K562 (cell line): Measurements from ENCODE around the gene CGA. TPM values are rescaled to one million over a fixed set of nuclear protein-coding genes. Genes with fewer than 3 reads are reported as not detected.

Experiments
- ATAC-seq: fragments of 200-7000 bp; cut with Tn5 transposase; 3 replicates; pipeline ENCODE4 v1.9.1; 2020; ENCODE audit warnings: moderate library complexity
- BruUV-seq: library from RNA; stranded (reverse); fragments of 400-500 nt; replicated peaks from 2 replicates; lab custom pipeline; 2021; lab: Mats Ljungman, UMichigan
- CTCF ChIA-PET: fragments of 300-600 bp; formaldehyde crosslinking; extraction: SDS; loops from one replicate; lab custom pipeline; 2021; ENCODE audit warnings: low intra/inter-chr PET ratio; lab: Yijun Ruan, JAX
- POLR2A ChIA-PET: fragments of 300-600, 350-650 bp; sonication (Branson Sonifier 250); formaldehyde crosslinking; extraction: SDS; loops from one replicate; lab custom pipeline; 2021; ENCODE audit warnings: antibody characterized with exemption, inconsistent platforms; lab: Yijun Ruan, JAX
- DNase-seq, 4 experiments: peaks; one replicate each; pipeline versions ENCODE4 v3.0.0 to v3.0.0-alpha.2; 2011 to 2018; ENCODE audit warnings: low spot score in 3 of 4, mixed read lengths in 3 of 4; ENCODE audit errors: extremely low read depth in 1 of 4
- FAIRE-seq: peaks from 2 replicates; lab custom pipeline; 2011; peaks lifted over from hg19 to GRCh38; lab: Jason Lieb, UNC
- H2AFZ ChIP-seq: 2 replicates; pipeline ENCODE4 v1.6.0; 2011; ENCODE audit warnings: low read depth, low read length, control low read depth, inconsistent platforms
- H3K27ac ChIP-seq: fragments of 200-600 bp; 3 replicates; pipeline ENCODE4 v1.8.0; 2011; ENCODE audit warnings: low read depth, mild to moderate bottlenecking, control low read depth, inconsistent platforms, low read length, moderate library complexity, mixed read lengths; ENCODE audit errors: extremely low read depth
- H3K27me3 ChIP-seq, 2 experiments: fragments of 300-600 bp in 1 of 2; 2 replicates in 1 of 2; 3 replicates in 1 of 2; pipeline versions ENCODE4 v1.6.0 to v1.8.0; 2011; ENCODE audit warnings: inconsistent platforms in 2 of 2, low read length in 2 of 2, mild to moderate bottlenecking in 1 of 2, mixed read lengths in 1 of 2, moderate library complexity in 1 of 2; ENCODE audit not compliant: control insufficient read depth in 2 of 2, insufficient read depth in 2 of 2
- H3K36me3 ChIP-seq: fragments of 300-600 bp; 3 replicates; pipeline ENCODE4 v1.8.0; 2011; ENCODE audit warnings: mild to moderate bottlenecking, low read length, inconsistent platforms; ENCODE audit not compliant: control insufficient read depth, insufficient read depth
- H3K4me1 ChIP-seq, 2 experiments: fragments of 200-600 bp in 1 of 2; replicated peaks in 1 of 2; 2 replicates in 1 of 2; 3 replicates in 1 of 2; pipeline versions ENCODE4 v1.5.1 to v1.8.0; 2011; ENCODE audit warnings: inconsistent platforms in 2 of 2, low read length in 2 of 2, mild to moderate bottlenecking in 1 of 2, mixed read lengths in 1 of 2, moderate library complexity in 1 of 2; ENCODE audit not compliant: control insufficient read depth in 2 of 2, insufficient read depth in 2 of 2
- H3K4me2 ChIP-seq: 2 replicates; pipeline ENCODE4 v1.6.1; 2011; ENCODE audit warnings: low read length, control low read depth, inconsistent platforms, mixed read lengths; ENCODE audit not compliant: insufficient read depth
- H3K4me3 ChIP-seq: fragments of 200-600 bp; sonication (generic), shearing (Covaris generic); 2 replicates; pipeline ENCODE4 v1.5.1; 2016; ENCODE audit warnings: control low read depth, inconsistent platforms
- H3K79me2 ChIP-seq: fragments of 200-600 bp; 3 replicates; pipeline ENCODE4 v1.8.0; 2011; ENCODE audit warnings: low read length, inconsistent platforms; ENCODE audit not compliant: control insufficient read depth, insufficient read depth
- H3K9ac ChIP-seq, 2 experiments: 2 replicates each; pipeline versions ENCODE4 v1.6.0 to v1.6.1; 2011; ENCODE audit warnings: low read depth in 2 of 2, low read length in 2 of 2, control low read depth in 1 of 2, inconsistent platforms in 1 of 2, mild to moderate bottlenecking in 1 of 2, mixed read lengths in 1 of 2; ENCODE audit not compliant: insufficient read depth in 1 of 2
- H3K9me1 ChIP-seq: one replicate; pipeline ENCODE4 v1.6.0; 2011; ENCODE audit warnings: inconsistent platforms, mild to moderate bottlenecking, low read length, moderate library complexity; ENCODE audit not compliant: control insufficient read depth, insufficient read depth
- H3K9me3 ChIP-seq: replicated peaks from 2 replicates; pipeline ENCODE4 v1.5.1; 2011; ENCODE audit warnings: low read depth, low read length, inconsistent platforms; ENCODE audit not compliant: control insufficient read depth, insufficient read depth
- H4K20me1 ChIP-seq: replicated peaks from 2 replicates; pipeline ENCODE4 v1.6.1; 2011; ENCODE audit warnings: low read length, inconsistent platforms, mixed read lengths; ENCODE audit not compliant: control insufficient read depth, insufficient read depth
- CBX1 ChIP-seq: sonication (generic); IDR thresholded peaks from 2 replicates; pipeline ENCODE4 v1.6.1; 2016; ENCODE audit warnings: antibody characterized with exemption, low read depth, mild to moderate bottlenecking
- CBX8 ChIP-seq: fragments of 200-600 bp; sonication (generic); IDR thresholded peaks from 2 replicates; pipeline ENCODE4 v1.6.1; 2012; ENCODE audit warnings: borderline replicate concordance, mixed run types, low read depth, mild to moderate bottlenecking, moderate library complexity, mixed read lengths, low read length, control low read depth, inconsistent platforms; ENCODE audit not compliant: poor library complexity, severe bottlenecking; ENCODE audit errors: extremely low read depth
- COPS2 ChIP-seq: fragments of 450-650 bp; conservative IDR thresholded peaks from 2 replicates; pipeline ENCODE4 v1.6.1; 2016; ENCODE audit warnings: mild to moderate bottlenecking, moderate library complexity
- DACH1 ChIP-seq: fragments of 450-650 bp; IDR thresholded peaks from 2 replicates; pipeline ENCODE4 v1.6.1; 2018; ENCODE audit not compliant: partially characterized antibody
- ELF4 ChIP-seq: fragments of 450-650 bp; formaldehyde crosslinking; IDR thresholded peaks from 2 replicates; pipeline ENCODE4 v1.4.0; 2022; ENCODE audit warnings: missing genetic modification characterization
- GTF2A2 ChIP-seq: IDR thresholded peaks from 2 replicates; pipeline ENCODE4 v1.6.1; 2016; ENCODE audit warnings: mild to moderate bottlenecking, missing genetic modification characterization, missing compliant biosample characterization
- MIER1 ChIP-seq: fragments of 450-650 bp; IDR thresholded peaks from 2 replicates; pipeline ENCODE4 v1.6.1; 2016; ENCODE audit warnings: antibody characterized with exemption, mild to moderate bottlenecking, low read depth
- SRSF1 ChIP-seq: fragments of 200-400 bp; formaldehyde crosslinking; IDR thresholded peaks from 2 replicates; pipeline ENCODE4 v1.6.1; 2017; ENCODE audit warnings: mild to moderate bottlenecking, low read depth, low read length, moderate library complexity
- XRCC5 ChIP-seq: fragments of 200-400 bp; formaldehyde crosslinking; IDR thresholded peaks from 2 replicates; pipeline ENCODE4 v1.6.1; 2017; ENCODE audit warnings: low read depth, mild to moderate bottlenecking, low read length
- ZBED1 ChIP-seq: IDR thresholded peaks from 2 replicates; pipeline ENCODE4 v1.6.1; 2014
- ZNF12 ChIP-seq: sonication (generic); formaldehyde crosslinking; IDR thresholded peaks from 2 replicates; pipeline ENCODE4 v1.4.0; 2020; ENCODE audit warnings: mild to moderate bottlenecking, missing genetic modification reagents
- ZNF707 ChIP-seq: fragments of 250-450 bp; sonication (Bioruptor Pico); conservative IDR thresholded peaks from 2 replicates; pipeline ENCODE4 v1.8.0; 2022; ENCODE audit warnings: inconsistent platforms, mild to moderate bottlenecking, moderate library complexity
- WGBS: fragments of 100-300 bp; shearing (Covaris generic); methylation state at CpG from one replicate; pipeline ENCODE4 v1.1.6; 2016; ENCODE audit warnings: low coverage, mixed read lengths; ENCODE audit not compliant: insufficient coverage; ENCODE audit errors: missing lambda C conversion rate; 5-methylcytosine and 5-hydroxymethylcytosine counted together
- in situ Hi-C: fragments of 300-500 bp; cut with MboI; formaldehyde crosslinking; loops from 4 replicates; pipeline ENCODE4 v1.15.0; 2018; ENCODE audit warnings: inconsistent platforms, mixed read lengths
- intact Hi-C: fragments of 100-400 bp; cut with micrococcal nuclease; formaldehyde crosslinking; loops from 2 replicates; pipeline ENCODE4 v1.14.2; 2022
- polyA plus RNA-seq, 8 experiments: library from polyadenylated mRNA; depleted of rRNA in 4 of 8; stranded (reverse) in 5 of 8; unstranded in 3 of 8; fragments of >200 nt; fragmentation: Nextera tagmentation in 2 of 8; fragmentation: Illumina TruSeq in 1 of 8; extraction: Ambion mirVana in 2 of 8; extraction: Trizol in 1 of 8; gene quantifications; 2 replicates each; pipeline versions ENCODE4 v1.2.1 to v1.2.3, GENCODE V29; 2011 to 2014; ENCODE audit warnings: inconsistent platforms in 1 of 8, missing spikeins in 1 of 8
- total RNA-seq, 7 experiments: library from RNA; depleted of rRNA in 6 of 7; stranded (reverse); fragments of >200 nt in 6 of 7; fragmentation: Illumina TruSeq in 2 of 7; extraction: Trizol in 2 of 7; gene quantifications; 2 replicates each; pipeline versions ENCODE4 v1.2.1 to v1.2.3, GENCODE V29; 2011 to 2021; ENCODE audit warnings: low replicate concordance in 1 of 7
- TF ChIP-seq, protein P1 (sequence below): fragments of 250-450 bp; sonication (Bioruptor Pico); IDR thresholded peaks from 2 replicates; pipeline ENCODE4 v1.4.0; 2020; ENCODE audit warnings: mild to moderate bottlenecking, moderate library complexity, borderline replicate concordance
- TF ChIP-seq, protein P2 (sequence below): fragments of 250-450 bp; sonication (Bioruptor Pico); IDR thresholded peaks from 2 replicates; pipeline ENCODE4 v1.5.0; 2021; ENCODE audit warnings: mild to moderate bottlenecking, moderate library complexity

Gene CGA
- total and polyA plus RNA-seq, 9 of the 15 experiments (the other 6 are each of a cell fraction or from before 2014, with no cell fraction given): 0.13 to 0.24 TPM; not detected in 7

DNA sequence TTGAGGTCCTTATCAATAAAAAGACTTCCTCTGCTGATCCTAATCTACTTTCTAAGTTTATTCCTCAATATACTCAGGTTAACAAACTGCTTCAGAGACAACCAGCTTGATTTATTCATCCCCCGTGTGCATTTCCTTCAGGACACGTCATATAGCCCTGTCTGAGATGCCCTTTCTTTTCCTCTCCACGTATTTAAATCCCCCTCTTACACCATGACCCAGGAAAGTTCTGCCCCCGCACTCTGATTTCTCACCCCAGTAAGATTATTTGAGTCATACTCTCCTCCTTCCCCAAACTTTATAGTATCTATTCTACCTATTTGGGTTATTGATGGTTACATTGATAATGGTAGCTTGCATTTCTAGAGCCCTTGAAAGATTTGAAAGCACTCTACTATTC, 9.8 kb upstream of the CGA start:
- 2% methylated on average over 4 of the region's 4 CpGs for WGBS
- POLR2A ChIA-PET: no interaction called here

More for the DNA sequence above, 9.8 kb upstream of the CGA start:
- peaks cover 0 to 5% of the 10 kb centered on the region in 2 experiments; a peak in 2 of 5 replicates for H3K27me3 ChIP-seq
- no peaks in the 10 kb centered on the region for H3K9me3 ChIP-seq
- no peak for TF ChIP-seq CBX1
- TF ChIP-seq ZBED1: no peak
- TF ChIP-seq, protein P1, sequence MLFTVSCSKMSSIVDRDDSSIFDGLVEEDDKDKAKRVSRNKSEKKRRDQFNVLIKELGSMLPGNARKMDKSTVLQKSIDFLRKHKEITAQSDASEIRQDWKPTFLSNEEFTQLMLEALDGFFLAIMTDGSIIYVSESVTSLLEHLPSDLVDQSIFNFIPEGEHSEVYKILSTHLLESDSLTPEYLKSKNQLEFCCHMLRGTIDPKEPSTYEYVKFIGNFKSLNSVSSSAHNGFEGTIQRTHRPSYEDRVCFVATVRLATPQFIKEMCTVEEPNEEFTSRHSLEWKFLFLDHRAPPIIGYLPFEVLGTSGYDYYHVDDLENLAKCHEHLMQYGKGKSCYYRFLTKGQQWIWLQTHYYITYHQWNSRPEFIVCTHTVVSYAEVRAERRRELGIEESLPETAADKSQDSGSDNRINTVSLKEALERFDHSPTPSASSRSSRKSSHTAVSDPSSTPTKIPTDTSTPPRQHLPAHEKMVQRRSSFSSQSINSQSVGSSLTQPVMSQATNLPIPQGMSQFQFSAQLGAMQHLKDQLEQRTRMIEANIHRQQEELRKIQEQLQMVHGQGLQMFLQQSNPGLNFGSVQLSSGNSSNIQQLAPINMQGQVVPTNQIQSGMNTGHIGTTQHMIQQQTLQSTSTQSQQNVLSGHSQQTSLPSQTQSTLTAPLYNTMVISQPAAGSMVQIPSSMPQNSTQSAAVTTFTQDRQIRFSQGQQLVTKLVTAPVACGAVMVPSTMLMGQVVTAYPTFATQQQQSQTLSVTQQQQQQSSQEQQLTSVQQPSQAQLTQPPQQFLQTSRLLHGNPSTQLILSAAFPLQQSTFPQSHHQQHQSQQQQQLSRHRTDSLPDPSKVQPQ (CRISPR knock-in tag): no peak
- no peak for TF ChIP-seq CBX8
- no peak for TF ChIP-seq XRCC5
- no peak for TF ChIP-seq SRSF1
- TF ChIP-seq, protein P2, sequence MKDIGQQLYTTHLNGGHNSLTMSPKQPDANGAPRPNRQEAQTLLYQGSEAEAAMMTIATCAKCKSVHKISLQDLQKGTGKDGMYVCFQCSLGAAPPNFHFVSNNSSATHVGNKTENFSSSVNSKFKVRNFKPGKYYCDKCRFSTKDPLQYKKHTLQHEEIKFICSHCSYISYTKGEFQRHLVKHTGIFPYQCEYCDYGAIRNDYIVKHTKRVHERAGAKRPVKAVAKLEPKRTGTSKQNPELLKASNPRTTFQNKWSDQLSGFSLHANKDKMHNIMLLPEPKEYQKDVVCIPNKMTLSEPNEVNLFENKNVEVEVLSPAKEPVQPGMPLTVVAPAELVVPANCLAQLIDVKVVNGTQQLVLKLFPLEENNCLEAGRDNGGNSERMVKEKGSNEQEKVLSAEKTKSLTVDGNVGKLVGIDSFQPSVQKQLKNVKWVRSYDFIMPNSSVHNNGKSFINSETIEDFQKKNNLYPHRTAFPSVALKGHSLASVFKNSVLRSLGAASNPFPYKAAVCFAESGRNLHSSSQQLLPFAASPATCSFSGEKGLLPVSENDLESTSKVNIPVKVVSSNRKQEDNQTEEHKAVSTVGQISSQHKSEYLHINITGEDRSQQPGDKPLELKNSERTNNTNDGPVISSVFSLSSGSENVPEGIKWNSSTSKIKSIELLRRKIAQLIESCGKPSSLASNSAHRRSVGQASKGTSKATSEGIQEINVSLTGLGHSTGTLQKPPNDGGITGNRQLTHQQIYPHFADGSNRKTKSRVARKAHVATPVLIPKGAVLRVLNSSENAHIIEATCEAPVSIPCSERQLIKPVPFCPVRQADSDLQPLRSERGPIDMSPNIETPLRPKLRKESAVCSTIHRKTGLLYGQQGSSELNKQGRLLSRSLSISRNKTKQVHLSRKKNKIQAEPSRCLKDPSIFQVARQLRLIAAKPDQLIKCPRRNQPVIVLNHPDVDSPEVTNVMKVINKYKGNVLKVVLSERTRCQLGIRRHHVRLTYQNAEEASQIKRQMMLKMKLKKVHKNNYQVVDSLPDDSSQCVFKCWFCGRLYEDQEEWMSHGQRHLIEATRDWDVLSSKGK (CRISPR knock-in tag): no peak
- TF ChIP-seq GTF2A2 (tag): no peak
- TF ChIP-seq COPS2: no peak
- TF ChIP-seq ZNF707: no peak
- no peak for TF ChIP-seq ZNF12 (CRISPR knock-in tag)
- TF ChIP-seq DACH1: no peak
- TF ChIP-seq MIER1: no peak
- no peak for TF ChIP-seq ELF4 (CRISPR knock-in tag)
- H2AFZ ChIP-seq: no peak overlapping the region
- H4K20me1 ChIP-seq: no peaks in the 10 kb centered on the region
- no peak overlapping the region for H3K9ac ChIP-seq
- no peak overlapping the region for H3K4me3 ChIP-seq
- no peak for FAIRE-seq
- H3K9me1 ChIP-seq: no peaks in the 10 kb centered on the region
- no peak overlapping the region for H3K4me2 ChIP-seq
- BruUV-seq: no TSS peak
- no peak for DNase-seq
- H3K27ac ChIP-seq: no peak overlapping the region
- CTCF ChIA-PET: no interaction called here
- H3K79me2 ChIP-seq: no peaks in the 10 kb centered on the region
- intact Hi-C loops (no loop called here), in situ Hi-C loops (no loop called here)
- no peaks in the 10 kb centered on the region for H3K36me3 ChIP-seq
- ATAC-seq: no peak
- no peaks in the 10 kb centered on the region for H3K4me1 ChIP-seq
